CD4-positive, alpha-beta T cell treated with Interleukin-1 beta for 1 hour (primary cell): ENCODE data around the gene ZDHHC8.
"Not testable (repeated sequence)": the region's sequence is repeated elsewhere in the genome, so short reads cannot be mapped to it uniquely, and the experiment has no call there.

Experiments used
- DNase-seq, 2 donors: peaks; one replicate each; pipeline ENCODE4 v3.0.0-alpha.2; 2020 to 2022

The ZDHHC8 gene

GRCh38 chr22:20147237-20147988 lies 15.8 kb downstream of the ZDHHC8 start:
- no peak for DNase-seq

- DNase-seq: no peak
Observed at GRCh38 chr22:20148414-20148813, 16.8 kb downstream of the ZDHHC8 start.

- DNase-seq: no peak
Observed at GRCh38 chr22:20149257-20150250, 17.9 kb downstream of the ZDHHC8 start.

- no peak for DNase-seq
Observed at GRCh38 chr22:20150381-20151275, 19.0 kb downstream of the ZDHHC8 start, which contains the start of gene CCDC188. Gene CCDC188 (minus strand): TSS chr22:20151055. CDS start chr22:20150986, 69 bp downstream.

- DNase-seq: no peak
Observed at GRCh38 chr22:20151276-20151588, 19.6 kb downstream of the ZDHHC8 start.

- no peak for DNase-seq
Observed at GRCh38 chr22:20152464-20152890, 20.9 kb downstream of the ZDHHC8 start.

- no peak for DNase-seq
Observed at GRCh38 chr22:20153945-20154344, 22.3 kb downstream of the ZDHHC8 start.

- DNase-seq: no peak
Observed at GRCh38 chr22:20154602-20155187, 23.1 kb downstream of the ZDHHC8 start.

GRCh38 chr22:20155330-20156041 lies 23.9 kb downstream of the ZDHHC8 start:
- peak; percentile 12 to 13 for DNase-seq

GRCh38 chr22:20156042-20156389 lies 24.4 kb downstream of the ZDHHC8 start:
- no peak for DNase-seq

GRCh38 chr22:20156611-20157429 lies 25.2 kb downstream of the ZDHHC8 start:
- peak; percentile 86 to 88 for DNase-seq

GRCh38 chr22:20157430-20158183 lies 26.0 kb downstream of the ZDHHC8 start:
- DNase-seq: no peak

- DNase-seq: no peak
Observed at GRCh38 chr22:20158391-20159036, 26.9 kb downstream of the ZDHHC8 start.

GRCh38 chr22:20159076-20159475 lies 27.5 kb downstream of the ZDHHC8 start:
- DNase-seq: no peak

GRCh38 chr22:20159531-20159930 lies 27.9 kb downstream of the ZDHHC8 start:
- not testable (repeated sequence) for DNase-seq

GRCh38 chr22:20160041-20160440 lies 28.4 kb downstream of the ZDHHC8 start:
- DNase-seq: no peak

GRCh38 chr22:20164863-20165262 lies 33.3 kb downstream of the ZDHHC8 start:
- DNase-seq: no peak

- DNase-seq: no peak
Observed at GRCh38 chr22:20165421-20165820, 33.8 kb downstream of the ZDHHC8 start.

GRCh38 chr22:20165913-20166312 lies 34.3 kb downstream of the ZDHHC8 start:
- DNase-seq: no peak

GRCh38 chr22:20166703-20167102 lies 35.1 kb downstream of the ZDHHC8 start:
- no peak for DNase-seq
